Measurements from ENCODE around the gene RPS15. TPM values are rescaled to one million over a fixed set of nuclear protein-coding genes. Genes with fewer than 3 reads are reported as not detected.

The RPS15 gene
- total and polyA plus RNA-seq, 2 of the 13 experiments (the other 11 are each of a cell fraction or from before 2014, with no cell fraction given) = 695 to 1,411 TPM

- TF ChIP-seq SNAPC2 (CRISPR knock-in tag; IDR thresholded peaks at IDR 0.05) = 0 out of 2 replicates have a peak, but pooled peaks have one; percentile 32
- TF ChIP-seq ZNF138 (CRISPR knock-in tag; IDR thresholded peaks at IDR 0.05; ENCODE audit: low read depth) = 0 out of 2 replicates have a peak, but pooled peaks have one; percentile 34
- no peak for TF ChIP-seq MAZ (IDR thresholded peaks at IDR 0.05; ENCODE audit: borderline replicate concordance, low read depth, low read length)
- 0 out of 2 replicates have a peak, but pooled peaks have one; percentile 13 for TF ChIP-seq MAZ (CRISPR knock-in tag; IDR thresholded peaks at IDR 0.05; ENCODE audit: low read depth)
- TF ChIP-seq, protein P1, sequence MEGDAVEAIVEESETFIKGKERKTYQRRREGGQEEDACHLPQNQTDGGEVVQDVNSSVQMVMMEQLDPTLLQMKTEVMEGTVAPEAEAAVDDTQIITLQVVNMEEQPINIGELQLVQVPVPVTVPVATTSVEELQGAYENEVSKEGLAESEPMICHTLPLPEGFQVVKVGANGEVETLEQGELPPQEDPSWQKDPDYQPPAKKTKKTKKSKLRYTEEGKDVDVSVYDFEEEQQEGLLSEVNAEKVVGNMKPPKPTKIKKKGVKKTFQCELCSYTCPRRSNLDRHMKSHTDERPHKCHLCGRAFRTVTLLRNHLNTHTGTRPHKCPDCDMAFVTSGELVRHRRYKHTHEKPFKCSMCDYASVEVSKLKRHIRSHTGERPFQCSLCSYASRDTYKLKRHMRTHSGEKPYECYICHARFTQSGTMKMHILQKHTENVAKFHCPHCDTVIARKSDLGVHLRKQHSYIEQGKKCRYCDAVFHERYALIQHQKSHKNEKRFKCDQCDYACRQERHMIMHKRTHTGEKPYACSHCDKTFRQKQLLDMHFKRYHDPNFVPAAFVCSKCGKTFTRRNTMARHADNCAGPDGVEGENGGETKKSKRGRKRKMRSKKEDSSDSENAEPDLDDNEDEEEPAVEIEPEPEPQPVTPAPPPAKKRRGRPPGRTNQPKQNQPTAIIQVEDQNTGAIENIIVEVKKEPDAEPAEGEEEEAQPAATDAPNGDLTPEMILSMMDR (CRISPR knock-in tag; IDR thresholded peaks at IDR 0.05) = no peak
- TF ChIP-seq, protein P2, sequence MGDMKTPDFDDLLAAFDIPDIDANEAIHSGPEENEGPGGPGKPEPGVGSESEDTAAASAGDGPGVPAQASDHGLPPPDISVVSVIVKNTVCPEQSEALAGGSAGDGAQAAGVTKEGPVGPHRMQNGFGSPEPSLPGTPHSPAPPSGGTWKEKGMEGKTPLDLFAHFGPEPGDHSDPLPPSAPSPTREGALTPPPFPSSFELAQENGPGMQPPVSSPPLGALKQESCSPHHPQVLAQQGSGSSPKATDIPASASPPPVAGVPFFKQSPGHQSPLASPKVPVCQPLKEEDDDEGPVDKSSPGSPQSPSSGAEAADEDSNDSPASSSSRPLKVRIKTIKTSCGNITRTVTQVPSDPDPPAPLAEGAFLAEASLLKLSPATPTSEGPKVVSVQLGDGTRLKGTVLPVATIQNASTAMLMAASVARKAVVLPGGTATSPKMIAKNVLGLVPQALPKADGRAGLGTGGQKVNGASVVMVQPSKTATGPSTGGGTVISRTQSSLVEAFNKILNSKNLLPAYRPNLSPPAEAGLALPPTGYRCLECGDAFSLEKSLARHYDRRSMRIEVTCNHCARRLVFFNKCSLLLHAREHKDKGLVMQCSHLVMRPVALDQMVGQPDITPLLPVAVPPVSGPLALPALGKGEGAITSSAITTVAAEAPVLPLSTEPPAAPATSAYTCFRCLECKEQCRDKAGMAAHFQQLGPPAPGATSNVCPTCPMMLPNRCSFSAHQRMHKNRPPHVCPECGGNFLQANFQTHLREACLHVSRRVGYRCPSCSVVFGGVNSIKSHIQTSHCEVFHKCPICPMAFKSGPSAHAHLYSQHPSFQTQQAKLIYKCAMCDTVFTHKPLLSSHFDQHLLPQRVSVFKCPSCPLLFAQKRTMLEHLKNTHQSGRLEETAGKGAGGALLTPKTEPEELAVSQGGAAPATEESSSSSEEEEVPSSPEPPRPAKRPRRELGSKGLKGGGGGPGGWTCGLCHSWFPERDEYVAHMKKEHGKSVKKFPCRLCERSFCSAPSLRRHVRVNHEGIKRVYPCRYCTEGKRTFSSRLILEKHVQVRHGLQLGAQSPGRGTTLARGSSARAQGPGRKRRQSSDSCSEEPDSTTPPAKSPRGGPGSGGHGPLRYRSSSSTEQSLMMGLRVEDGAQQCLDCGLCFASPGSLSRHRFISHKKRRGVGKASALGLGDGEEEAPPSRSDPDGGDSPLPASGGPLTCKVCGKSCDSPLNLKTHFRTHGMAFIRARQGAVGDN (CRISPR knock-in tag; IDR thresholded peaks at IDR 0.05) = peak; percentile 91
- no peak for TF ChIP-seq NFRKB (IDR thresholded peaks at IDR 0.05)
- TF ChIP-seq DR1 (CRISPR knock-in tag; IDR thresholded peaks at IDR 0.05) = 0 out of 2 replicates have a peak, but pooled peaks have one; percentile 44
- TF ChIP-seq, protein P3, sequence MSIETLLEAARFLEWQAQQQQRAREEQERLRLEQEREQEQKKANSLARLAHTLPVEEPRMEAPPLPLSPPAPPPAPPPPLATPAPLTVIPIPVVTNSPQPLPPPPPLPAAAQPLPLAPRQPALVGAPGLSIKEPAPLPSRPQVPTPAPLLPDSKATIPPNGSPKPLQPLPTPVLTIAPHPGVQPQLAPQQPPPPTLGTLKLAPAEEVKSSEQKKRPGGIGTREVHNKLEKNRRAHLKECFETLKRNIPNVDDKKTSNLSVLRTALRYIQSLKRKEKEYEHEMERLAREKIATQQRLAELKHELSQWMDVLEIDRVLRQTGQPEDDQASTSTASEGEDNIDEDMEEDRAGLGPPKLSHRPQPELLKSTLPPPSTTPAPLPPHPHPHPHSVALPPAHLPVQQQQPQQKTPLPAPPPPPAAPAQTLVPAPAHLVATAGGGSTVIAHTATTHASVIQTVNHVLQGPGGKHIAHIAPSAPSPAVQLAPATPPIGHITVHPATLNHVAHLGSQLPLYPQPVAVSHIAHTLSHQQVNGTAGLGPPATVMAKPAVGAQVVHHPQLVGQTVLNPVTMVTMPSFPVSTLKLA (IDR thresholded peaks at IDR 0.05) = no peak
- TF ChIP-seq ZNF263 (CRISPR knock-in tag; IDR thresholded peaks at IDR 0.05) = 0 out of 2 replicates have a peak, but pooled peaks have one; percentile 10
- TF ChIP-seq KLF12 (CRISPR knock-in tag; IDR thresholded peaks at IDR 0.05; ENCODE audit: borderline replicate concordance) = peak; percentile 28; the same call in 1 of the 2 replicates
- no peak for TF ChIP-seq LCORL (IDR thresholded peaks at IDR 0.05)
- no peak for TF ChIP-seq LCORL (CRISPR knock-in tag; IDR thresholded peaks at IDR 0.05)
- TF ChIP-seq, protein P4, sequence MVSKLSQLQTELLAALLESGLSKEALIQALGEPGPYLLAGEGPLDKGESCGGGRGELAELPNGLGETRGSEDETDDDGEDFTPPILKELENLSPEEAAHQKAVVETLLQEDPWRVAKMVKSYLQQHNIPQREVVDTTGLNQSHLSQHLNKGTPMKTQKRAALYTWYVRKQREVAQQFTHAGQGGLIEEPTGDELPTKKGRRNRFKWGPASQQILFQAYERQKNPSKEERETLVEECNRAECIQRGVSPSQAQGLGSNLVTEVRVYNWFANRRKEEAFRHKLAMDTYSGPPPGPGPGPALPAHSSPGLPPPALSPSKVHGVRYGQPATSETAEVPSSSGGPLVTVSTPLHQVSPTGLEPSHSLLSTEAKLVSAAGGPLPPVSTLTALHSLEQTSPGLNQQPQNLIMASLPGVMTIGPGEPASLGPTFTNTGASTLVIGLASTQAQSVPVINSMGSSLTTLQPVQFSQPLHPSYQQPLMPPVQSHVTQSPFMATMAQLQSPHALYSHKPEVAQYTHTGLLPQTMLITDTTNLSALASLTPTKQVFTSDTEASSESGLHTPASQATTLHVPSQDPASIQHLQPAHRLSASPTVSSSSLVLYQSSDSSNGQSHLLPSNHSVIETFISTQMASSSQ (IDR thresholded peaks at IDR 0.05; ENCODE audit: low read depth) = no peak
- TF ChIP-seq, protein P4 (CRISPR knock-in tag; IDR thresholded peaks at IDR 0.05; ENCODE audit: borderline replicate concordance) = 0 out of 2 replicates have a peak, but pooled peaks have one; percentile 18
- no peak for TF ChIP-seq TCF12 (IDR thresholded peaks at IDR 0.05)
- TF ChIP-seq TCF12 (CRISPR knock-in tag; IDR thresholded peaks at IDR 0.05) = 0 out of 2 replicates have a peak, but pooled peaks have one; percentile 7
- TF ChIP-seq PHF8 (CRISPR knock-in tag; IDR thresholded peaks at IDR 0.05) = peak; percentile 50
- no peak for TF ChIP-seq GATAD2A (CRISPR knock-in tag; IDR thresholded peaks at IDR 0.05)
Measured at GRCh38 chr19:1470305-1471009, 32.3 kb downstream of the RPS15 start (continued).
